HG03460 (cell line): ENCODE data around the gene SPATA31C2.
"Not testable (repeated sequence)": the region's sequence is repeated elsewhere in the genome, so short reads cannot be mapped to it uniquely, and the experiment has no call there.

ENCODE experiments used
- ATAC-seq: cut with Tn5 transposase; IDR thresholded peaks from one replicate; pipeline ENCODE4 v1.9.1; 2021; ENCODE audit not compliant: unreplicated experiment

Gene SPATA31C2

DNA sequence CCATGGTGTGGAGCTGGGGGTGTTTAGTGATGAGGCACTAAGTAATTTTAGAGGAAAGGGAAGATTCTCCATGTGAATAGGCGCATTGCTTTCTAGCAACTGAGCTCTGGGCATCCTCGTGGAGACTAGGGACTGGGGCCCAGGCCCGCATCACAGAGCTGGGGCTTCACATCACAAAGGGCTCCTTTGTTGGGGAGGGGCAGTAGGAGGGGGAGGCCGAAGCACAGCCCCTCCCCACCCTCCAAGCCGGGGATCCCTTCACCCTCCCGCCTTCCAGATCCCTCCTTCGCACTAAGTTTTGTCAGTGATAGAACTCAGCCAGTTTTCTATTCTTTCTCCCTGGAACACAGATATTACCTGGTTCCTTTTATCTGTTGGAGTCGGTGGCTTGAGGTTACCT is at the start of gene SPATA31C2:
TSS of gene SPATA31C2 (minus strand) at position 101 of the 400 bp plus-strand sequence. CDS start at position 72, 29 bp downstream.
- not testable (repeated sequence) for ATAC-seq

DNA sequence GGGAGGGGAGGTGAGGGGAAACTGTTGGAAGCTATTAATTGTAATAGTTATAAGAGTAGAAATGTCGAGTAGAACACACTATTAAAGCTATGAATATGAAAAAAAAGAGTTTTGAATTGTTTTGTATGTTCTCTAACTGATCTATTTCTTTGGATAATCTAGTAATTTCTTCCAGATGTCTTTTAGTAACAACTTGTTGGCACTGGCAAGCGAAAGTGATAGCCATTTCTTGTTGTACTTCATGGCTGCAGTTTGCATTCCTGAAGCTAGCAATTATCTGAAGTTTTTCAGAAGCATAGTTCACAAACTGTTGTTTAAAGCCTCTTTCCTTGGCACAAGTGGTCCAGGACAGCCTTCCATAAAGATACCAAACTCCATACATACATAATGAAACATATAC is 49.4 kb upstream of the SPATA31C2 start:
- ATAC-seq, result no peak

GRCh38 chr9:88186495-88187110 is 48.3 kb upstream of the SPATA31C2 start:
- no peak for ATAC-seq

GRCh38 chr9:88184976-88185375 is 46.7 kb upstream of the SPATA31C2 start:
- no peak for ATAC-seq

- no peak for ATAC-seq
Measured at GRCh38 chr9:88183798-88184495, 45.7 kb upstream of the SPATA31C2 start.

DNA sequence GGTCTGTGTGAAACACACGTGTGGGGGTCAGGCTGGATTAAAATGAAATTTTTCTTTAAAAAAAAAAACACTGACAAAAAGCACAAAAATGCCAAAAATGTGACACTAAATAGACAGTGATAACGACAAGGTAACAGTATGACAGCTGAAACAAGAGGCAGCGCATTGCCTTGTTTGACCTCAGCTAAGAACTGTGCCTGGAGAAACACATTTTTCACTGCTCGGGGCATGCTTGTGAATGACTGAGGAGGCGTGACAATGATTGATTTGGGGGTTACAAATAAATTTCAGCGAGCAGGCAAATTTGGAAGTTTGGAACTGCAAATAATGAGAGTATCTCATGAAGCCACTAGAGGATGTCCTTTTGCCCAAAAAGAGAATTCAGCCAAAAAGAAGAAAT is 44.2 kb upstream of the SPATA31C2 start:
- no peak for ATAC-seq

GRCh38 chr9:88180081-88180765 is 41.9 kb upstream of the SPATA31C2 start:
- no peak for ATAC-seq

DNA sequence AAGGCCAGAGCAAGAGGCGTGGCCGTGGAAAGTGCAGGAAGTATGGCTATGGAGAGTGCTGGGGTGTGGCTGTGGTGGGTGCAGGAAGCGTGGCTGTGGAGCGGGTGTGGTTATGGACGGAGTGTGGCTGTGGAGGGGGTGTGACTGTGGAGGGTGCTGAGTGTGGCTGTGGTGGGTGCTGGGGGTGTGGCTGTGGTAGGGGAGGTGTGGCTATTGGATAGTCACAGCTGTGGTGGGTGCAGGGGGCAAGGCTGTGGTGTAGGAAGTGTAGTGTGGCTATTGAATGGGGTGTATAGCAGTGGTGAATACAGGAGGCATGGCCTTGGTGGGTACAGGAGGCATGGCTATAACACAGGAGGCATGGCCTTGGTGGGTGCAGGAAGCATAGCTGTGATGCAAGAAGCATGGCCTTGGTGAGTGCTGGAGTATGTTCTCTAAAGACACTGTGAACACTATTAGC is 40.8 kb upstream of the SPATA31C2 start:
- no peak for ATAC-seq

- no peak for ATAC-seq
Measured at GRCh38 chr9:88178641-88179040, 40.4 kb upstream of the SPATA31C2 start.

GRCh38 chr9:88177371-88177770 is 39.1 kb upstream of the SPATA31C2 start:
- no peak for ATAC-seq

DNA sequence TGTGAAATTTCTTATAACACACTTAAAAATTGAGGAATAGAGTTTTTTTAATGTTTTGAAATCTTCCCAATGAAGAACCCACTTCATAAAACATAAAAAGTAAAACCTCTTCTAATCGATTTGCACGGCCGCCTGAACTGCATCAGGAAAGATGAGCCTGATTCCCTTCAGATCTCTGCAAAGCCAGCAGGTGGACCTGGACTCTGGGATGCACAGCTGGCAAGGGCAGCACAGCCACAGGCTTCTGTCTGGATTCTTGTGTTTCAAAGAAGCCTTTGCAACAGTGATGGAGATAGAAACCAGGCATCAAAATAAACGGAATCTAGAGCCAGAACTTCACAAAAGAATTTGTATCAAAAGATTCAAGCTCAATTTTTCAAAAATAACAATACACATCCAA is 36.0 kb upstream of the SPATA31C2 start:
- no peak for ATAC-seq

DNA sequence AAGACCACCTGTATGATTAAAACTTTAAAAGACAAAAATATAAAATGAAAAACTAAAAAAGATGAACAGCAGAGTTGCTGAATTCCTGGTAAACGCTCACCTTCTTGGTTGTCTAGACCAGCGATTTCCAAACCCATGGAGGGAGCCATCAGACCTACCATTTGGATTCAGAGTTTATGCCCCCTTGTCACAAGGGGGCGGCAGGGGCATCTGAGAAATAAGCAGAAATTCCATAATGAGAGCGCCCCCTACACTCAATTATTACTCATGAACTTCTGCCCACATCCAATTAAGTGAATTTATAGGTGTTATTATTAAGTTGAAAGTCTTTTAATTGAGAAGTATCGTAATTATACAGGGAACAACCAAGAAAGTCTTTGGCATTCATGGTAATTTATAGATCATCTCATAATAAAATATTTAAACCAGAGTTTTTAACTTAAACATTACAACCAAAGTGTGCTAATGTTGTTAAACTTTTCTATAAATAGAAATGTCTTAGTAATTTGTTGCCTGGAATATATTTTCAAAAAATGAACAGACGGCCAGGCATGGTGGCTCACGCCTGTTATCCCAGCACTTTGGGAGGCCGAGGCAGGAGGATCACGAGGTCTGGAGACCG is 35.2 kb upstream of the SPATA31C2 start:
- no peak for ATAC-seq

- ATAC-seq, result no peak
Measured at GRCh38 chr9:88169700-88170099, 31.4 kb upstream of the SPATA31C2 start.

DNA sequence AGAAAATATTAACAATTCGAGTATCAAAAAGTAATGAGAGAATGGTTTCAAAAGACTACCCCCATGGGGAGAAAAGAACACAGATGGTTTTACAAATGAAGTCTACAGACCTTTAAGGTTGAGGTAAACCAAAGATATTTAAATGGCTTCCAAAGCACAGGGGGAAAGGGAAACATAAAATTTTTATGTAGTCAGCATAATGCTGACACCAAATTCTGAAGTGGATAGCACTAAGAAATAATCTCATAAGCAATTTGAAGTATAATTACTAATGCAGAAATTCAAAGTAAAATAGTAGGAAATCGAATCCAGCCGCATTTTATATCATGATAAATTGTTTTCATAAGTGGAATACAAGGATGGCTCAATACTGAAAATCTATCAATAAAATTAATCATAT is 30.3 kb upstream of the SPATA31C2 start:
- ATAC-seq, result no peak

GRCh38 chr9:88166660-88167059 is 28.4 kb upstream of the SPATA31C2 start:
- ATAC-seq, result no peak

DNA sequence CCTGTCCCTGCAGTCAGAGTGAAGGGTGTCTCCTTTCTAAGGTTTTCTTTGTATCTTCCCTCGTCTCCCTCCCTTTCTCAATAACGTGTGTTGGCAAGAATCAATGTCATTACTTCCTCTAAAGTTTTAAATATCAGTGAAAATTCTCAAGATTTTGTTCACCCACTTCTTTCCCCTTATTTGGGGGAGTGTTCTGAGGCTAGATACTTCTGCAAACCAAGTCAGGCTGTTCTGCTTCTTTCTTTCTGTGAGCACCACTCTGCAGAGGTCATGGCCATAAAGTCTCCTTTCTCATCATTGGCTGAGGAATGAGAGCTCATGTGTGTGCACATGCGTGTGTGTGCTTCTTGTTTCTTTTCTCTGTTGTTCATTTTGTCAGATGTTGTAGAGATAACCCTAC is 26.6 kb upstream of the SPATA31C2 start:
- ATAC-seq, result no peak

DNA sequence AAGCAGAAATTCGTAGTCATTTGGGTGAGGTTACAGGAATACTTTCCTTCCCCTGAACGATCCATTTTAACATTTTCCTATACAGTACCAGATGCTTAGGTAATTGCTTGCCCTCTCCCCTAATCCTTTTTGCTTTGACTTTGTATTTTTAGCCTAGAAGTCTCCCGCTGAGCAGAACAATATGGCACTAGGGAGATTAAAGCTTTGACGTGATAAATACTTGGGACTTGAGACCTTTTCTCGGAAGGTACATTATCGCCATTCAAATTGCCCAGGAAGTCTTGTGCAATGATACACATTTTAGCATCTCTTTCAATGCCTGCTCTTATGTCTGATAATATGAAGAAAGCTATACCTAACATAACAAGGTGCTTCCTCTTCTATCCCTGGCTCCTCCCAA is 22.9 kb upstream of the SPATA31C2 start:
- ATAC-seq, result no peak

DNA sequence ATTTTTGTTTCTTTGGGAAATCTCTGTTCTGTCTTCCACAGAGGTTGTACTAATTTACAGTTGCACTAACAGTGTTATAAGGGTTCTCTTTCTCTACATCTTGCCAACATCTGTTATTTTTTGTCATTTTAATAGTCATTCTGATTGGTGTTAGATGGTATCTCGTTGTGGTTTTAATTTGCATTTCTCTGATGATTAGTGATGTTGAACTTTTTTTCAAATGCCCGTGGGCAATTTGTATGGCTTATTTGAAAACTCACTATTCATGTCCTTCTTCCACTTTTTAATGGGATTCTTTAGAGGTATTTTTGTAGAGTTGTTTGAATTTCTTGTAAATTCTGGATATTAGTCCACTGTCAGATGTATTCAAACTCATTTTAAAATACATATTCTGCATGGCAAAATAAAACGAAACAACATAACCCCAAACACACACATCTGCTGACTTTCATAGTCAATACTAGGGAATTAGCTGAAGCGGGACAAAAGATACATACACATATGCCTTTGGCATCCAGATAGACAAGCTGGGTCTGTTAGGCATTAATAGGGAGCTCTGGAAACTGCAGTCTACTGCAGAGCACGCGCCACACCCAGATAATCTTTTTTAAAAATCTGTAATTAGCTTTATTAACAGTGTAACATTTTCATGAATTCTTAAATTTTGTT is 5.8 kb upstream of the SPATA31C2 start:
- ATAC-seq, result no peak

GRCh38 chr9:88143179-88143578 is 4.9 kb upstream of the SPATA31C2 start:
- ATAC-seq, result no peak

GRCh38 chr9:88133552-88133951 is 4.7 kb downstream of the SPATA31C2 start:
- not testable (repeated sequence) for ATAC-seq

DNA sequence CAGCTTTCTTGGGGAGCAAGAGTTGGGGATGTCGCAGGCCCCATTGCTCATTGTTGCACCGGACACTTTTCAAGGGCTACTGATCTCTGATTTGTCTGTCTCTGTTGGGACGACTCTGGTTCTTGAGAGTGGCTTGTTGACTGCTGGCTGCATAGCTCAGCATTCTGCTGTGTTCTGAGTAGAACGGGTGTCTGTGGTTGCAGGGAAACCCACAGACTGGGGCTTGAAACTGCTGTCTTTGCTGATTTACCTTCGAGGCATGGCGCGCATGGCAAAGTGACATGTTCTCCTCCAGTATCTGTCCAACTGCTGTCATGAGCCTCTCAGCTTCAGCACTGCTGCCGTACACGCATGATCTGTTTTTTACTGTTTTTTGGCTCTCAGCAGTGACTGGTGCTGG is 8.7 kb downstream of the SPATA31C2 start:
- ATAC-seq, result not testable (repeated sequence)
